Thyroid gland (tissue), 4 donors: ENCODE data around the gene BTBD2. TPM values are rescaled to one million over a fixed set of nuclear protein-coding genes. Genes with fewer than 3 reads are reported as not detected.

Experiments
- DNase-seq, 2 donors: peaks; one replicate each; pipeline ENCODE4 v3.0.0-alpha.2; 2019
- H3K27ac ChIP-seq, 3 donors: fragments of 200-600 bp; sonication (generic); 1 replicate in 2 of 3; 2 replicates in 1 of 3; pipeline ENCODE4 v1.5.1; 2016 to 2019; ENCODE audit warnings: mild to moderate bottlenecking in 1 of 3, moderate library complexity in 1 of 3
- H3K27me3 ChIP-seq: fragments of 200-600 bp; sonication (generic); one replicate; pipeline ENCODE4 v1.5.1; 2019
- H3K36me3 ChIP-seq, 2 donors: fragments of 200-600 bp; sonication (generic); one replicate each; pipeline ENCODE4 v1.5.1; 2016 to 2019
- H3K4me1 ChIP-seq, 2 donors: fragments of 200-600 bp; sonication (generic); one replicate each; pipeline ENCODE4 v1.5.1; 2017 to 2019
- H3K4me3 ChIP-seq, 3 donors: fragments of 200-600 bp; sonication (generic); replicated peaks in 1 of 3; 1 replicate in 2 of 3; 2 replicates in 1 of 3; pipeline ENCODE4 v1.5.1; 2016; ENCODE audit warnings: mild to moderate bottlenecking in 1 of 3
- H3K9me3 ChIP-seq: fragments of 200-600 bp; sonication (generic); one replicate; pipeline ENCODE4 v1.5.1; 2017
- POLR2A ChIP-seq, 2 donors: fragments of 450-650 bp; IDR thresholded peaks; one replicate each; pipeline ENCODE4 v1.6.1; 2017; ENCODE audit warnings: antibody characterized with exemption in 2 of 2, mild to moderate bottlenecking in 2 of 2, moderate library complexity in 1 of 2
- WGBS, 2 donors: methylation state at CpG; one replicate each; pipeline ENCODE4 v1.1.5; 2017; 5-methylcytosine and 5-hydroxymethylcytosine counted together
- intact Hi-C: fragments of 100-400 bp; cut with DNase I; formaldehyde crosslinking; loops from one replicate; pipeline ENCODE4 v1.15.1; 2023
- total RNA-seq, 4 donors: library from RNA; depleted of rRNA; stranded (reverse); fragments of >200 nt; gene quantifications; one replicate each; pipeline ENCODE4 v1.2.3, GENCODE V29; 2016
- TF ChIP-seq, protein P1 (sequence below), 6 experiments: fragments of 200-600 bp in 3 of 6; fragments of 450-650 bp in 3 of 6; sonication (generic) in 3 of 6; IDR thresholded peaks; one replicate each; pipeline ENCODE4 v1.5.1; 2016 to 2019; ENCODE audit warnings: antibody characterized with exemption in 6 of 6, mild to moderate bottlenecking in 2 of 6, inconsistent platforms in 1 of 6, moderate library complexity in 1 of 6

Gene BTBD2
- total RNA-seq, 4 donors from 2014 or later: 74.8 to 89.9 (median 76.2) TPM

DNA sequence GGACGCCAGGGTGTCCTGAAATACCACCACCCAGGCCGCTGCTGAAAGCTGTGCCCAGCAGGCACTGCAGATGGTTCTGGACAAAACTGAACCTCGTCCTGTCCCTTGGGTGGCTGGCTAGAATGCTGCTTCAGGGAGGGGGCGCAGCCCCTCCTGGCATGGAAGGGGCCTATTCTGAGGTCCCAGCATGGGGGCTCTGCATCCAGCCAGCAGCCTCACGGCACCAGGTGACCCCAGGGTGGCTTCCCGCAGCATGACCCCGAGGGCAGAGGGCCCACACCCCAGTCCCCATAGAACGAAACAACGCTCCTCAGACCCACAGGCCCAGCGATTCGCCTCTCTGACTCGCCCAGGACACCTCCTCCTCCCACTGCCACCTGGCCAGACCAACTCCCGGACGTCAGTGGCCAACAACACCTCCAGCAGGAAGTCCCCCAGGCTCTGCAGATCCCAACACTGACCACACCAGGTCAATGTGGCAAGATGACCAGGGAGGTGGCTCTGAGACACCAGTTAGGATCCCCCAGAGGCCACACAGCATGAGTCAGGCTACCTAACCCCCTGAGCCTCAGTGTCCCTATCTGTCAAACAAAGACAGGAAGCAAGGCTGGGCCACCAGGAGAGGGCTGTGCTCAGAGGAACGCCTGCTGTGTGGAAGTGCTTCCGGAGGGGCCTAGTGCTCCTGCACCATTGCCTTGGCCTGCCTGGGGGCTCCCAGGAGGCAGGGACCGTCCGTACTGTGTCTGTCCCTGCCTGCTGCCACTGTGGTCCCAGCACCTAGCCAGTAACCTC lies 29.4 kb upstream of the BTBD2 start:
- H3K4me3 ChIP-seq: no peak overlapping the region
- intact Hi-C loops: no loop called here
- H3K27me3 ChIP-seq: no peaks in the 10 kb centered on the region
- TF ChIP-seq POLR2A (IDR thresholded peaks at IDR 0.05): no peak
- TF ChIP-seq, protein P1, sequence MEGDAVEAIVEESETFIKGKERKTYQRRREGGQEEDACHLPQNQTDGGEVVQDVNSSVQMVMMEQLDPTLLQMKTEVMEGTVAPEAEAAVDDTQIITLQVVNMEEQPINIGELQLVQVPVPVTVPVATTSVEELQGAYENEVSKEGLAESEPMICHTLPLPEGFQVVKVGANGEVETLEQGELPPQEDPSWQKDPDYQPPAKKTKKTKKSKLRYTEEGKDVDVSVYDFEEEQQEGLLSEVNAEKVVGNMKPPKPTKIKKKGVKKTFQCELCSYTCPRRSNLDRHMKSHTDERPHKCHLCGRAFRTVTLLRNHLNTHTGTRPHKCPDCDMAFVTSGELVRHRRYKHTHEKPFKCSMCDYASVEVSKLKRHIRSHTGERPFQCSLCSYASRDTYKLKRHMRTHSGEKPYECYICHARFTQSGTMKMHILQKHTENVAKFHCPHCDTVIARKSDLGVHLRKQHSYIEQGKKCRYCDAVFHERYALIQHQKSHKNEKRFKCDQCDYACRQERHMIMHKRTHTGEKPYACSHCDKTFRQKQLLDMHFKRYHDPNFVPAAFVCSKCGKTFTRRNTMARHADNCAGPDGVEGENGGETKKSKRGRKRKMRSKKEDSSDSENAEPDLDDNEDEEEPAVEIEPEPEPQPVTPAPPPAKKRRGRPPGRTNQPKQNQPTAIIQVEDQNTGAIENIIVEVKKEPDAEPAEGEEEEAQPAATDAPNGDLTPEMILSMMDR (IDR thresholded peaks at IDR 0.05): no peak
- no peaks in the 10 kb centered on the region for H3K9me3 ChIP-seq
- WGBS, 2 donors: 84 to 93% methylated on average over 11 to 12 of the region's 18 CpGs
- DNase-seq: no peak
- H3K4me1 ChIP-seq: peaks cover 72 to 91% of the 10 kb centered on the region in 2 donors
- H3K36me3 ChIP-seq: peaks cover 50 to 58% of the 10 kb centered on the region in 2 donors
- peak overlapping the region in 2 of 3 donors; percentile 67 to 100 for H3K27ac ChIP-seq

DNA sequence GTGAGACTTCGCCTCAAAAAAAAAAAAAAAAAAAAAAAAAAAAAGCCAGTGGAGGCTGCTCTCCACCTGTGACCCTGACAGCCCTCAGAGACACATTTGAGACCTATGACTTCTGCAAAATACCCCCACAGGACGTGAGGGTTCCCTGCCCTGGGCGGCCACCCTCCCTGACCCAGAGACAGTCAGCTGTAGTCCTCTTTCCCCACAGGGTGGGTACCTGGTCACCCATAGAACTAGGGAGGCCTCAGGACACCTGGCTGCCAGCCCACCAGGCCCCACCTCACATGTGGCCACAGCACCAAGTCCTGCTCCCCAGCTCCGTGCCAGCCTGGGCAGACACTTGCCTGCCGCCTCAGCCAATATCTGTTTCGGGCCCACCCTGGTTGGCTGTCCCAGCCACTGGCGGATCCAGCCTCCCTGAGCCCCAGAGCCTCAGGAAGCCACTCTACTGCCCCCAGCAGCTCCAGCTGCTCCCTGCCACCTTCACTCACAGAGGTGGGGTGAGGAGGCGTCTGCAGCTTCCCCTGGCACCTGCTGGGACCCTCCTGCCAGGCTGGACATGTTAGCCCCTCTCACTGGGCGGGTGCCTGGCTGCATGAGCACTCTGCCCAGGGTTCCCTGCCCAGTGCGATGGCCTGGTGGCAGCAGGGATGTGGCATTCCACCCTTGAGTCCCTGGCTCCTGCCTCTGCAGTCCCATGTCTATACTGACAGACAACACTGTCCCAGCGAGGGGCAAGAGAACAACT lies 28.6 kb upstream of the BTBD2 start:
- TF ChIP-seq, protein P1 (IDR thresholded peaks at IDR 0.05): no peak
- no peak for TF ChIP-seq POLR2A (IDR thresholded peaks at IDR 0.05)
- H3K4me1 ChIP-seq: peaks cover 67 to 86% of the 10 kb centered on the region in 2 donors
- no peak overlapping the region for H3K4me3 ChIP-seq
- DNase-seq: no peak
- intact Hi-C loops: no loop called here
- no peaks in the 10 kb centered on the region for H3K27me3 ChIP-seq
- peaks cover 58 to 65% of the 10 kb centered on the region in 2 donors for H3K36me3 ChIP-seq
- H3K9me3 ChIP-seq: no peaks in the 10 kb centered on the region
- H3K27ac ChIP-seq: peak overlapping the region in 2 of 3 donors; percentile 67 to 100
- 87 to 92% methylated on average over 6 to 9 of the region's 11 CpGs for WGBS, 2 donors

DNA sequence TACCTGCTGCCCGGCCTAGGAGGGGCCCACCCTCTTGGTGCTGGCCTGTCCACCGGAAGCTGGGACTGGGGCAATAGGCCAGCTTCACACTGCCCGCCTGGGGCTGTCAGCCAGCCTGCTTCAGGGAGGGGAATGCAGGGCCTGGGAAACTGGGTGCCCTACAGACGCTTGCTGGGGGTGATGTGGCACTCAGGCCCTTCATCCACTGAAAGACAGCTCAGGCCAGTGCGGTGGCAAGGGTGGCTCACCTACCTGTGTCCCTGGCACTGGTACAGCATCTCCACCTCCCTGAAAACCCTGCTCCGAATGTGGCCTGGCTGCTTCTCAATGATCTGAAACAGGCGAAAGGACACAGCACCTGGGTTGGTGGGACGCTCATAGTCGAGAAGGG lies 27.7 kb upstream of the BTBD2 start:
- intact Hi-C loops: no loop called here
- DNase-seq: peak in 1 of 2 donors; percentile 26
- peaks cover 58 to 79% of the 10 kb centered on the region in 2 donors for H3K4me1 ChIP-seq
- peaks cover 66 to 67% of the 10 kb centered on the region in 2 donors for H3K36me3 ChIP-seq
- peak overlapping the region; percentile 55 to 100 (median 85) for H3K27ac ChIP-seq
- H3K27me3 ChIP-seq: no peaks in the 10 kb centered on the region
- H3K9me3 ChIP-seq: no peaks in the 10 kb centered on the region
- WGBS, 2 donors: 69 to 77% methylated on average over 8 of the region's 9 CpGs
- no peak for TF ChIP-seq POLR2A (IDR thresholded peaks at IDR 0.05)
- TF ChIP-seq, protein P1 (IDR thresholded peaks at IDR 0.05): no peak
- no peak overlapping the region for H3K4me3 ChIP-seq

DNA sequence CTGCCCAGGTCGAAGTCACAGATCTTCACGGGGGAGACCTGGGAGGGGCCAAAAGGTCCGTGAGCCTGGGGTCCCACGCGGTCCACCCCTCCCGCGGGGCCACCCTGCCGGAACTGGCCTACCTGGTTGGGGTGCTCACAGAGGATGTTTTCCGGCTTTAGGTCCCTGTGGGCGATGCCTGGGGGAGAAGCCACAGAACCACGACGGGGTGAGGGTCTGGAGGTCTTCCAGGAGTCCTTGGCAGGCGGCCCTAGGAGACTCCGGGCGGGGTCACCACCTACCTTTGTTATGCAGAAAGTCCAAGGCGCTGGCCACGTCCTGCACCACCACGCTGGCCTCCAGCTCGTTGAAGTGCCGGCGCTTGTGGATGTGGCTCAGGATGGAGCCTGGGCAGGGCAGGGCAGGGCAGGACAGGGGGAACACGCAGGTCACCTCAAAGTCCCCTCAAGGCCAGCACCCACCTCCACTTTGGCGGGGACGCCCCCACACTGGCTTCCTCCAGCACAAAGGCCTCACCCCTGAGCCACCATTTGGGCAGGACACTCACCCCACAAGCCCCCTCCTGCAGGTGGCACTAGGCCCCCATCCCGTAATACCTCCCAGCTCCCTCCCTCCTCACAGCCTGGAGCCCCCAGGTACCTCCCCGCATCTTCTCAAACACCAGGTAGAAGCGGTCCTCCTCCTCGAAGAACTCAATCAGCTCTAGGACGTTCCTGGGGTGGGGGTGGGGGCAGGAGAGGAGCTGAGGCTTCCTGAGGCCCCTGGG lies 27.2 kb upstream of the BTBD2 start:
- TF ChIP-seq, protein P1 (IDR thresholded peaks at IDR 0.05): no peak
- no peak for TF ChIP-seq POLR2A (IDR thresholded peaks at IDR 0.05)
- intact Hi-C loops: no loop called here
- DNase-seq: peak; percentile 51 to 63
- H3K36me3 ChIP-seq: peaks cover 67 to 70% of the 10 kb centered on the region in 2 donors
- H3K4me1 ChIP-seq: peaks cover 56 to 79% of the 10 kb centered on the region in 2 donors
- 54 to 83% methylated on average over 6 to 8 of the region's 29 CpGs for WGBS, 2 donors
- H3K4me3 ChIP-seq: peak overlapping the region in 1 of 3 donors; percentile 19
- H3K27ac ChIP-seq: peak overlapping the region; percentile 75 to 100 (median 85)
- H3K27me3 ChIP-seq: no peaks in the 10 kb centered on the region
- no peaks in the 10 kb centered on the region for H3K9me3 ChIP-seq
